ENCODE data around the gene CAMK1D. TPM values are rescaled to one million over a fixed set of nuclear protein-coding genes. Genes with fewer than 3 reads are reported as not detected.
A peak's percentile ranks its signal among the peaks of the same experiment; 100 is the strongest.

CAMK1D gene
- total RNA-seq, 2 donors from 2014 or later: 42.5 to 50.7 TPM

DNA sequence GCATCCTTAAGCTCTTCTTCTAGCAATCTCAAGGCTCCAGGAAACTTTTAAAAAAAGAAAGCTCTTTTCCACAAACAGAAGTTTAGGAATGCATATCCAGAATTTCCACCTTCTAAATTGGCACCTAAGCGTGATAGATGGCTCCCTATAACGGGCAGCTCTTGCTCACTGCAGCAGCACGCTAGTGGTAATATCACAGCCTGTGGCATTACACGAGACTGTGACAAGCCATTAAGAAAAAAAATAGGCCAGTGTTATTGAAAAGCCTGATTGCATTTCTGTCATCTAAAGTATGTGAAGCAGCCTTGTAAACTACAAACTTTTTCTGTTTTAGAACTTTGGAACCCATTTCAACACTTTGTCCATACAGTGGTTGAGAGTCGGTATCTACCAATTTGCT is 263.8 kb downstream of the CAMK1D start:
- DNase-seq: no peak
- no peak for ATAC-seq
- intact Hi-C loops (cut with DNase I, micrococcal nuclease): no loop called here

DNA sequence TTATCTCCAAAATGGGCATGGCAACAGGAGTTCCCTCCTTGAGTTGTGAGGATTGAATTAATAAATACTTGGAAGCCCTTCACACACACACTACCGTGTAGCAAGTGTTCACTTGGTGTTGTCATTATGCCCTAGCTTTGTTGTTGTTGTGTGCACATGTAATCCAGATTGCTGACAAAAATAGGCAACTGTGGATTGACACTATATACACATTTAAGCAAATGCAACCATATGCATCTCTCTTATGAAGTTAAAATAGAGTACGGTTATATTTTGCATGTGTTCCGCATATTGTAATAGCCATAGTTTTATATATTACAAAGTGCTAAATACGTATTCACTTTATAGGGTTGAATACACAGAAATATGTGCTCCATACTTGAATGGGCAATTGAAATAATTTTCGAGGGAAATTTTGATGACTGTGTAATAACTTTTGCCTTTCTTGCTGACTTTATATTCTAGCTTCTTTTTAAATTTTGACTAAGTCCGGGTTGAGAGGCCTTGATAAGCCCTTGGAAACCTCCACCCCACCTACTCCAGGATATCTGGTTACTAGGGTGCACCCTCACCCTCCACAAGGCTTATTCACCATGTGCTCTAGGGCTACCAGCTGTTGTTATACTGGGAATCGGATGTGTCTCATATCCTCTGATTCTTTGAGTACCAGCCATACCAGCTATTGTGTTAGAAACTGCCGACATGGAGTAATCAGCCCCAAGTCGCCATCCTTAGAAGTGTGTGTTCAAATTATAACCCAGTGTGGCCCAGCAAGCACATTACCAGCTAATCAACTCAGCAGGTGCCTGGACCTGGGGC is 265.0 kb downstream of the CAMK1D start:
- DNase-seq (no peak), ATAC-seq (no peak)
- intact Hi-C loops (cut with DNase I, micrococcal nuclease): no loop called here

DNA sequence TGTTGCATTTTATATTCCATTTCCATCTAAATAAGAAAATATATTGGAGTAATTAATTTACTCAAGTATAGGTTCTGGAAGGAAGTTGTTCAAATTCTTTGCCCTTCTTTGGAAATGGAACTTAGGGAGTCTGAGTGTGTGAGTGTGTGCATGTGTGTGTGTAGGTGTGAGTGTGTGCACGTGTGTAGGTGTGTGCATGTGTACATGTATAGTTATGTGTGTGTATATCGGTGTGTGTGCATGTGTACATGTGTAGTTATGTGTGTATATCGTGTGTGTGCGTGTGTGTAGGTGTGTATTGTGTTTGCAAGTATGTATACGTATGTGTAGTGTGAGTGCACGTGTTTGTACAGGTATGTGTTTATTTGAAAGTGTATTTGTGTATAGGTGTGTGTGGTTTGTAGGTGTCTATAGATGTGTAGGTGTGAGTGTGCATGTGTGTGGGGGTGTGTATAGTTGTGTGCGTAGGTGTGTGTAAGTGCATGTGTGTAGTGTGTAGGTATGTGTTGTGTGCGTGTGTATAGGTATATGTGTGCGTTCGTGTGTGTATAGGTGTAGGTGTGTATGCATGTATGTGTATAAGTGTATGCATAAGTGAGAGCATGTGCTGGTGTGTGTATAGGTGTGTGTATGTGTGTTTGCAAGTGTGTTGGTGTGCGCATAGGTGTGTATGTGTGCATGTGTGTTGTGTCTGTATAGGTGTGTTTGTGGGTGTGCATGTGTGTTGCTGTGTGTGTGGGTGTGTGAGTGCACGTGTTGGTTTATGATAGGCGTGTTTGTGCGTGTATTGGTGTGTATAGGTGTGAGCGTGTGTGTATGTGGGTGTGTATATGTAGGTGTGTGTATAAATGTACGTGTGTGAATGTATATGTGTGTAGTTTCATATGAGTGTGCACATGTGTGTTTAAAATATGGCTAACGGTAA is 266.2 kb downstream of the CAMK1D start:
- DNase-seq (no peak), ATAC-seq (no peak)
- intact Hi-C loops (cut with DNase I, micrococcal nuclease): no loop called here

DNA sequence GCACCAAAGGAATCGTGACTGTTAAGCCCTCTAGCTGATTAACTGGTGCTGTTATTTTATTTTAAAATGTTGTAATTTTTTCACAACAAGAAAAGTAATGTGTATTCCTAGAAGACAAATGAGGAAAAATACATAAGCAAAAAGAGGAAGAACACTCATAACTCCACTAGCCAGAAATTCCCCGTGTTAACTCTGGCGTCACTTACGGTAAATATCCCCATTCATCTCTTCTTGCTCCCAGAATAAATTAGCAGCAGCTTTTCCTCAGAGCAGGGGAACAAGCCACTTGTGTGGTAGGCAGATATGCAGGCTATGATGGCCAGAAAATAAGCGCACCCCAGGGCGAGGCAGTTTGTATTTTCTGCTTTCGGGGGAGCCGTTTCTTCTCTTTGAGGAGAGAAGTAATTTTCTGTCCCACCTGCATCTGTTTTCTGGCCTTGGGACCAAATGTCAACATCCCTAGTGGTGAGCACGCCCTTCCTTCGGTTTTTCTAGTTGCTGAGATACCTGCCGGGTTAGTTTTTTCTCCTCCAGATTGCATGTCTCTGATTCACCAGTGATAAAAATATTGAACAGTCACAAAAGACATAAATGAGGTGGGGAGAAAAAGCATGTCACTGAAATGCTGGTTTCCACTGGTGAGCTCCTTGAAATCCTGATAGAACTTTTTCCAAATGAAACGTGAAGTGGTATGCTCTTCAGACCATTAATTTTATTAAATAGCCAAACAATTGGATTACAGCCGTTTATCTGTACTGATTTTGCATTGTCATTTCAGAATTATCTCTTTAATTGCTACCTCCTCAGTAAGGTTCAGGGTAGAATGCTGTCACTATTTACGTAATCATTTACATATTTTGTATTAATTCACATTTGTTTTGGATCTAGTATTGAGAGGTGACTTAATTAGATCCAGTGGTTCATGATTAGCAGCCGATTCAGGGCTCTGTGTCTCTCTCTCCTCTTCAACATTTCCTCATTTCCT is 268.1 kb downstream of the CAMK1D start:
- no peak for DNase-seq
- intact Hi-C loops (cut with DNase I, micrococcal nuclease): no loop called here
- peak; percentile 71 for ATAC-seq

DNA sequence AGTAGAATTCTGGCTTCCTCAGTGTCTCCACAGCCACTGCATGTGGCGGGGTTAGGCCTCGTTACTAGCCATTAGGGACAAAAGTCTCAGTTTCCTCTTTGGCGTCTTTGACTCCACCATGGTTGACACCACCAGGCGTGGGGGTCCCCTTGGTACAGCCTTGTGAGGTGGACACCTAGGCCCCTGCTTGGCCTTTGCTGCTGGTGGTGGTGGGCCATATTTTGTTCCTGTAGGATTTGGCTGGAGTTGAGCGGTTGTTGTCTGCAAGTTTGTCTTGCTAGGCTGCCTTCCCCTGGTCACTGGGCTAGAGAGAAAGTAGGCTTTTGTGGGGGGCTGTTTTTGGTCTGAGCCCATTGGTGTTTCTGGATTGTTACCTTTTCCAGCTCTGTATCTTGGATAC is 272.7 kb downstream of the CAMK1D start:
- intact Hi-C loops (cut with DNase I, micrococcal nuclease): no loop called here
- no peak for DNase-seq
- no peak for ATAC-seq

DNA sequence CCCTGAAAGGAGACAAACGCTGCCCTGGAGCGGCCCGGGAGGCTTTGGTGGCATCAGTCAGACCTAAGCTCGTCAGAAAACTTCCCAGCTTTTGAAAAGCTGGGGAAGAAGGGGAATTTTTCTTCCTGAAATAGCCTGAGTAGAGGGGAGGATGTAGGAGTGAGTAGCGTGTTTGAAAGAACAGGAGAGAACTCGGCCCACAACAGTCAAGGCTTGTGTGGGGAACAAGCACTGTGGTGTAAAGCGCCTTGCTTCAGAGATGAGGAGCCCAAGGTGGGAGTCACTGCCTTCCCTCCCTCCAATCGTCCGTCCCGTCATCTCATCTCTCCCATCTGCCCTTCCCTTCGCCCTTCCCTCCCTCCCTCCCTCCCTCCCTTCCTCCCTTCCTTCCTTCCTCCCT is 273.3 kb downstream of the CAMK1D start:
- DNase-seq (no peak), ATAC-seq (no peak)
- intact Hi-C loops (cut with DNase I, micrococcal nuclease): no loop called here

DNA sequence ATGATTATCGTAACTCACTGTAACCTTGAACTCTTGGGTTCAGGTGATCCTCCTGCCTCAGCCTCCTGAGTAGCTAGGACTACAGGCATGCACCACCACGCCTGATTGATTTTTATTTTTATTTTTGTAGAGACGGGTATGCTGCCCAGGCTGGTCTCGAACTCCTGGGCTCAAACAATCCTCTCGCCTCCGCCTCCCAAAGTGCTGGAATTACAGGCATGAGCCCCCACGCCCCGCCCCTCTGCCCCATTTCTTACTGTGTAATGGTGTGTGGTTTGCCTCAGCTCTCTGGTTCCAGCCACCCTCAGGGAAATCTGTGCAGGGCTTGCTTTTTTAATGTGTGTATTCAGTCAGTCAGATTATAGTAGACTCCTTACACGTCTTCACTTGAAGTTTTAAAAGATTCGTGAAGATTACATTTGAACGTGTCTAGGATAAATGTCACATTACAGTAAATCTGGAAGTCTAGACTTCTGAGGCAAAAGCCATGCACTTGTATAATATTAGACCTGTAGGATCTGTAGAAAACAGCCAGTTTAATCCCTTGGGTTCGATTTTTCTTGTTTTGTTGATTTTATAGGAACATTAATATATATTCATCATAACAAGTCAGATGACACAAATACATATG is 276.2 kb downstream of the CAMK1D start:
- no peak for ATAC-seq
- DNase-seq: no peak
- intact Hi-C loops (cut with DNase I, micrococcal nuclease): no loop called here

DNA sequence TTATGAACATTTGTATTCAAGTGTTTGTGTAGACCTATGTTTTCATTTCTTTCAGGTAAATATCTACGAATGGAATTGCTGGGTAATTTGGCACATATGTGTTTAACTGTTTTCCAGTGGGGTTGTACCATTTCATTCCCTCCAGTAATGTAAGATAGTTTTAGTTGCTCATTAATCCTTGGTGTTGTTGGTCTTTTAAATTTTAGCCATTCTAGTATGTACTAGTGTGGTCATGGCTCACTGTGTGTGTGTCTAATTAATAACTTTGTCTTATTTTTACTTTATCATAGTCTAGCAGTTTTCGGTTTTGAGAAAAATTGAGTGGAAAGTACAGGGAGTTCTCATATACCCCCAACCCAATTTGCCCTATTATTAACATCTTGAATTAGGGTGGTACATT is 278.8 kb downstream of the CAMK1D start:
- intact Hi-C loops (cut with DNase I, micrococcal nuclease): no loop called here
- ATAC-seq (no peak), DNase-seq (no peak)

DNA sequence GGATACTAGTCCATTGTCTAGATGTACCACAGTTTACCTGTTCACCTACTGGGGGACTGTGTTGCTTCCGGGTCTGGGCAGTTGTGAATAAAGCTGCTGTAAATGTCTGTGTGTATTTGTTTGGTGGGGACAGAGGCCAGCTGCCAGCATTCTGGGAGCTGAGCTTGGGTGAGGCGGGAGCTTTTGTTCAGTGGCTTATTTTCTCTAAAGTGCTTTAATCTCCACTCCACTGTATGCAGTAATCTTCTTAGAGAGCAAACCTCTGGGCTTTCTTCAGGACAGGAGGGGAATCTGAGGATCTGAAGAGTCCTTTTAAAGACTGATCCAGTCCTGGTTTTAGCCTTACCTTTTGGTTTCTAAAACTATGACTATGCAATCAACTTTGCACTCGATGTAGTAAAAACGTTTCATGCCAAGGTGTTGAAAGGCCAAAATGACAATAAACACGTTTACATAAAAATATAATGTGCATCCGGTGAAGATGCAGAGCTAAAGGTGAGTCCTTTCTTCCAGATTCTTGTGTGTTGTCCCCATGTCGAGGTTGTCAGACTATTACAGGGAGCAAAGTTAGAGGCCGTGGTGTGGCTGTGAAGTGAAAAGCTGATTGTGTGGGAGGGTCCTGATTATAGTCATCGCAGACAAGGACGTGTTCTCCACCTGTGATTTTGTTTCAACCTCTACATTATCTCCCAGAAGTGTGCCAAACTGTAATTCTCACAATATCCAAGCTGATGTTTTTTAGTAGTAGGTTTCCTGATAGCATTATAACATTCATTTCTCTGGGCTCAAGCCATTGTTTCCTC is 279.8 kb downstream of the CAMK1D start:
- ATAC-seq: peak; percentile 76
- DNase-seq: peak in 1 of 2 donors; percentile 47
- intact Hi-C loops (cut with DNase I, micrococcal nuclease): no loop called here

DNA sequence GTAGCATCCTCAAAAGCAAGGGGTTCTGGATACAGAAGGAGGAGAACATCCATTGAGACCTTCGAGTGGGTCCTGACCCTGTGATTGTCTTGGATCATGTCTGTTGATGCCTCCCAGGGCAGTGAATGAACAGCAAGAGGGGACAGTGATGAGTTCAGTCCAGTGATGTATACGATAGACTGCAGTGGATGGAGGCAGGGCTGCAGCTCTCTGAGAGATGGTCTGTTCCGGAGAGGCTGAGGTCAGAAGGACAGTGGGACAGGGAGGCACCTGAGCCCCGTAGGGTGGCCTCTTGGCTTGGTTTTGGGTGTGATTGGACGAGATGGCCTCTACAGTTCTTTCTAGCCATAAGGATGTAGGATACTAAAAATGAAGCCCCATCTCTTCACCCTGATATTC is 280.4 kb downstream of the CAMK1D start:
- ATAC-seq: no peak
- DNase-seq: no peak
- intact Hi-C loops (cut with DNase I, micrococcal nuclease): no loop called here

DNA sequence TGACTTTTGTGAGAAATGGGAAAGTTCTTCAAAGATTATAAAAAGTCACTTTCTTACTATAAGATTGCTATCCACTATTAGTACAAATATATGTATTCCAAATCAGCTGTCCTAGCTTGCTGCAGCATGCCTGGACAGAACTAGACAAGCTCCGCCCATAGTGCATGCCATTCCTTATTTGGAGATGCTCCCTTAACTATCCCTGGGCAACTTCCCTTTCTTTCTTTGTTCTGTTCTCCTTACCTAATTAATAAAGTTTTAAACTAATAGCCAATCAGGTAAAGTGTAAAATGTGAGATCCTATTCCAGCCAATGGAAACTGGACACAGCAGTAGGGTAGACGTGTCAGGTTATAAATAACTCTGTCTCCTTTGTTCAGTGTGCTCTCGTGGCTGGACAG is 281.9 kb downstream of the CAMK1D start:
- ATAC-seq (peak; percentile 21), DNase-seq (peak in 1 of 2 donors; percentile 34)
- intact Hi-C loops (cut with DNase I, micrococcal nuclease): no loop called here

DNA sequence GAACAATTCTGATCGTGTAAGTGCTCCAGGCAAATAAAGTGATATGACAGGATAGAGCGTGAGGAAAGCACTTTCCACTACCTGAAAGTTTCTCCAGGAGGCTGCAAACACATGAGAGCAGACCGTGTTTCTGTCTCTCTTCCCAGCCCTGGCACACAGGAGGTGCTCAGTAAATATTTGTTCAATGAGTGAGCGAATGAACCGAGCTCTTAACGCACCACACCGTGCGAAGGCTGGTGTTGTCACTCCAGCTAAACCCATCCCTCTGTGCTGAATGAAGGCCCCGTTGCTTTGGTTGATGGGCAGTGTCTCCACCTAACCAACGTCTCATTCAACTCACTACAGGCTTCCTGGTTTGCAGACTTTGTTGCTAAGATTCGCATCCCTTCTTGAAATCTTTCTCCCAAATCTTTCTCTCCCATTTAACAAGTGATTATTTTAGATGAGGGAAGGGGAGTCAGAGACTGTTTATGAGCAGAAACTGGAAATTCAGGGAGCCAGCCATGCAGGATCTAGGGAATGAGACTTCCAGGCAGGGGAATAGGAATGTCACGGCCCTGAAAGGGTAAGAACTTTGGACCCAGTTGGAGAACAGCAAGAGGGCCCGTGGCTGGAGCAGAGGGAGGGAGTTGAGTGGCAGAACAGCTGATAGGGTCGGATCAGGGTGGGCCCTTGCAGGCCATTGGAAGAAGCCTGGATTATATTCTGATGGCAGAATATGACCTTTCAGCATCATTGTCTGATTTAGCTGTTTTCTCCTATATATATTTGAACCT is 282.6 kb downstream of the CAMK1D start:
- intact Hi-C loops (cut with DNase I, micrococcal nuclease): no loop called here
- ATAC-seq (peak; percentile 68), DNase-seq (peak; percentile 41 to 57)

DNA sequence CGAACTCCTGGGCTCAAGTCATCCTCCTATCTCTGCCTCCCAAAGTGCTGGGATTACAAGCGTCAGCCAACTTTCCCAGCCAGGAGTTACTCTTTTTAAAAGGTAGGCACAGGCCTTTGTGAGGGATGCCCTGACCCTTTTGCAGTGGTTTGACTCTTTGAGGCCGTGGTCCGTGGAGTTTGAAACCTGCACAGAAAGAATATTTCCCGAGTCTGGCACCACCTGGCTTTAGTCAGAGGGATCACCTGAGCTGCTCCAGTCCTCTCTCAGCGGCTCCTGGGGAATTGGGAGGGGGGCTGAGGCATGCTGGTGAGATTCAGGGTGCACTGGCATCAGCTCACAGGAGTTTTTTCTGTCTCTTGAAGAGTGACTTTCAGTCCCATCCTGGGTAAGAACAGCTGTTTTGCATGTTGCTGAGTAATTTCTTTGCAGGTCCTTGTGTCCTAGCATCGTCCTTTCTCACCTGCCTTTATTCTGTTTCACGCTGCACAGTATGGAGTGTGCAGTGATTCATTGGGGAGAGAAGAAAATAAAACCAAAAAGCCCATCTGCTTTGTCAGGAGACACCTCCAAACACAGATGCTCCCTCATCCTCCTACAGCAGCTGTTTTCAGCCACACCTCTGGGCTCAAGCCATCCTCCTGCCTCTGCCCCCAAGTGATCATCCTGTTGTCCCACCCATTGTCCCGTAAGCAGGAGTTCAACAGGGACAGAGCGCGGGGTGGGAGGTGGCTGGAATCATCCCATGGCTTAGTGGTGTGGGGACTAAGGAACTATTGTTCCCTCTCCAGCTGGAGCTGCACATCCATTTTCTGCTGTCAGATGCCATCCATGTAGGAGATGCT is 284.7 kb downstream of the CAMK1D start:
- intact Hi-C loops (cut with DNase I, micrococcal nuclease): no loop called here
- no peak for ATAC-seq

DNA sequence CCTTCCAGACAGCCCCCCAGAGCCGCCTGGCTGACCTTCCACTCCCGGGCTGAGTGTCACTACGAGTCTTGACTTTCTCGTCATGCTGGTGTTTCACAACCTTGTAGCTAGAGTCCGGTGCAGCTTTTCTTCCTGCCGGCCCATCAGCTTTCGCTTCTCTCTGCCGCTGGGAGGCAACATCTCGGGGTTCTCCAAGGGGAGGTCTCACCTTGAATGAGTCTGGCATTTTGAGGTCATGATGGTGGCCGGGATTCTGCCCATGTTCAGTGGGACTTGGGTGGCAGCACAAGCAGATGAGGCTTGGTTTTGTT is 285.2 kb downstream of the CAMK1D start:
- ATAC-seq: no peak
- intact Hi-C loops (cut with DNase I, micrococcal nuclease): no loop called here
- DNase-seq: no peak

More for the DNA sequence above, 284.7 kb downstream of the CAMK1D start:
- no peak for DNase-seq

DNA sequence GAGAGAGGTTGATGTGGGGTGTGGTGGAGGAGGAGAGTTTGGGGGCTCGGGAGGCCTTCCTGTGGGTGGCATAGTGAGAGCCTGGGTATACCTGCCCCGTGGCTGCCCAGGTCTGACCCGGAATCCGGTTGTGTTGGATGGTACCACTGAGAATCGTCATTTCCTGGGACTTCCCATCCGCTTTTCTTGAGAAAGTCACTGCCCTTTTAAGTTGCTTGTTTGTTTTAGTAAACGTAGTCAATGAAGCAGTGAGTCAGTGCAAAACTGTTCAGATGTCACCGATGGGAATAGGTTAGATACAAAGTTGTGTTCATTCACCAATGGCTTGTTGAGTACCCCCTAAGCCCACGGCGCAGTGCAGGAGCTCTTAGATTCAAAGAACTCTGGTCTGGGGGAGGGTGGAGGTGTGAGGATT is 285.8 kb downstream of the CAMK1D start:
- DNase-seq: no peak
- ATAC-seq: no peak
- intact Hi-C loops (cut with DNase I, micrococcal nuclease): no loop called here

DNA sequence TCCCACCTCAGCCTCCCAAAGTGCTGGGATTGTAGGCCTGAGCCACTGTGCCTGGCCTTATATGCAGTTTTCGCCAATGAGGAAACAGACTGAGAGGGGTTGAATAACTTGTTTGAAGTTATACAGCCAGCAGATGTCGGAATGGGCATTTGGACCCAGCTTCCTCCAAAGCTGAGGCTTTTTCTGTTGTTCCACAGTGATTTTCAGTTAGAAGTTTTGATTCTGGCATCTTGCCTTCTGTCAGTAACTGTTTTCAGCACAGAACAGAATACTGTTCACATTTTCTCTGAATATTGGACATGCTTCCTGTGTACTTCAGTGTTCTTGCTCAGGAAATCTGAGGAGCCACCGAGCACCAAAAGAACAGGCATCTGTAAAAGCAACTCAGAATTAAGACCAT is 287.2 kb downstream of the CAMK1D start:
- ATAC-seq (peak; percentile 37), DNase-seq (no peak)
- intact Hi-C loops (cut with DNase I, micrococcal nuclease): no loop called here
